Stimulated activated naive CD8-positive, alpha-beta T cell treated with anti-CD3 and anti-CD28 coated beads, Interleukin-15, amount 100 ng/mL, for 72 hours (primary cell): ENCODE data around the gene NXT1.
A peak's percentile ranks its signal among the peaks of the same experiment; 100 is the strongest.

Experiments
- ATAC-seq: fragments of 150-1000 bp; cut with Tn5 transposase; 2 replicates; pipeline ENCODE4 v1.10.0; 2021; ENCODE audit warnings: mild to moderate bottlenecking, moderate library complexity
- DNase-seq, 2 donors: peaks; one replicate each; pipeline ENCODE4 v3.0.0; 2021 to 2022
- H3K27ac Mint-ChIP-seq, 2 donors: one replicate each; pipeline ENCODE4 v1.8.0; 2022; ENCODE audit warnings: mild to moderate bottlenecking in 2 of 2, mixed read lengths in 2 of 2, moderate library complexity in 2 of 2
- H3K27me3 Mint-ChIP-seq: one replicate; pipeline ENCODE4 v1.8.0; 2022; ENCODE audit warnings: mixed read lengths
- H3K4me1 Mint-ChIP-seq: one replicate; pipeline ENCODE4 v1.8.0; 2022; ENCODE audit warnings: mild to moderate bottlenecking, mixed read lengths
- H3K4me3 Mint-ChIP-seq, 2 donors: one replicate each; pipeline ENCODE4 v1.8.0; 2022; ENCODE audit warnings: mild to moderate bottlenecking in 2 of 2, mixed read lengths in 2 of 2, moderate library complexity in 1 of 2
- H3K9me3 Mint-ChIP-seq, 2 donors: one replicate each; pipeline ENCODE4 v1.8.0; 2022; ENCODE audit warnings: mixed read lengths in 2 of 2

NXT1 gene

DNA sequence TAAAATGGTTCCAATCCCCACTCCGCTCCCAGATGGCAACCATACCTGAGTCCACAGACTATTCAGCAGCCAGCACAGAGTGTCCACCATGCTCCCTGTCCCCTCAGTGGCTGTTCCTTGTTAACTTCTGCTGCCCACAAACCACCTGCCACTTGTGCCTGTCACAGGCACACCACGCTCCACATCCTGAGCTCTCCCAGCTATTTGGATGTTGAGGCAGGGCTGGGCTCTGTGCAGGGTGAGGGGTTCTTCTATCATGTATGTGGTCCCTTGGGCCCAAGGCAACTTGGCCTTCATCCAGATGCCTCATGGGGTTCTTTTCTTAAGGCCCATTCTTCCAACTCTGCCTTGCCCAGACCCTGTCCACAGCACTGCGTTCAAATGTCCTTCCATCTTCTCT is 34.0 kb upstream of the NXT1 start:
- DNase-seq, result no peak
- H3K4me1 Mint-ChIP-seq, result no peaks in the 10 kb centered on the region
- H3K27ac Mint-ChIP-seq, result peak overlapping the region in 1 of 2 donors; percentile 85
- H3K27me3 Mint-ChIP-seq, result no peaks in the 10 kb centered on the region
- H3K9me3 Mint-ChIP-seq, result no peaks in the 10 kb centered on the region
- no peak for ATAC-seq
- no peak overlapping the region for H3K4me3 Mint-ChIP-seq

GRCh38 chr20:23317081-23317480 is 33.5 kb upstream of the NXT1 start:
- Mint-ChIP-seq H3K27me3 (no peaks in the 10 kb centered on the region), H3K27ac (no peak overlapping the region), H3K9me3 (no peaks in the 10 kb centered on the region), H3K4me1 (no peaks in the 10 kb centered on the region), H3K4me3 (no peak overlapping the region)
- no peak for DNase-seq
- ATAC-seq, result no peak

DNA sequence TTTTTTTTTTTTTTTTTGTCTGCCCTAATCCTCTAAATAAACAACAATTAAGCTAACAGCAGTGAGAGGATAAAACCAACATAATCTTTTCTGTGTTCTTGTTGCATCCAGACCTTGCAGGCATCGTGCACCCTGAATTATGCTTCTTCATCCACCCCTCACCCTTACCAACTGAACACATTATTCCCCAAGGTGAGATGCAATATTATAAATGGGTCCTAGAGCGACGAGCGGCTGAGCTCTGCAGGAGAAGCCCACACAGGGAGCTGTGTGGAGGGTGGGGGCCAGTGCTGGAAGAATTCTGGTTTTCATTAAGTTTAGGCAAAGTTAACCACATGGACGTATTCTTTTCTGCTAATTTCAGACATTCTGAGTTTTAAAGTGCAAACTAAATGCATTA is 32.2 kb upstream of the NXT1 start:
- Mint-ChIP-seq H3K4me3 (no peak overlapping the region), H3K4me1 (no peaks in the 10 kb centered on the region), H3K9me3 (no peaks in the 10 kb centered on the region), H3K27ac (no peak overlapping the region), H3K27me3 (no peaks in the 10 kb centered on the region)
- ATAC-seq, result no peak
- DNase-seq, result no peak

DNA sequence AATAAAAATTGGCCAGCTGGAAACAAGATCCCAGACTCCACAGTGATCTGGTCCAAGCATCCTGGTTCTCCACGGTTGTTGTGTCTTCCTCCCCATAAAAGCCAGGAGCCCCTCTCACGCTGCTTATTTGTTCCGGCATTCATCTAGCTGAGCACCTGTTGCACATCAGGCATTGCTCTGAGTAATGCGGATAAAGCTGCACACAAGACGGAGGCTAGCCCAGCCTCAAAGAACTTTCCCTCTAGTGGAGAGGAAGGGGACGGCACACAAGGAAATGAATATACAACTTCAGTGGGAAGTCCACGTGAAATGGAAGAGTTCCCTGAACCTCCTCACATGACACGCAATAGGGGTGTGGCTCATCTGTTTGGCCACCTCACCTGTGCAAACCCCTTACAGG is 30.3 kb upstream of the NXT1 start:
- H3K4me3 Mint-ChIP-seq, result no peak overlapping the region
- no peak overlapping the region for H3K27ac Mint-ChIP-seq
- no peaks in the 10 kb centered on the region for H3K27me3 Mint-ChIP-seq
- DNase-seq, result no peak
- ATAC-seq, result no peak
- H3K4me1 Mint-ChIP-seq, result no peaks in the 10 kb centered on the region
- no peaks in the 10 kb centered on the region for H3K9me3 Mint-ChIP-seq

DNA sequence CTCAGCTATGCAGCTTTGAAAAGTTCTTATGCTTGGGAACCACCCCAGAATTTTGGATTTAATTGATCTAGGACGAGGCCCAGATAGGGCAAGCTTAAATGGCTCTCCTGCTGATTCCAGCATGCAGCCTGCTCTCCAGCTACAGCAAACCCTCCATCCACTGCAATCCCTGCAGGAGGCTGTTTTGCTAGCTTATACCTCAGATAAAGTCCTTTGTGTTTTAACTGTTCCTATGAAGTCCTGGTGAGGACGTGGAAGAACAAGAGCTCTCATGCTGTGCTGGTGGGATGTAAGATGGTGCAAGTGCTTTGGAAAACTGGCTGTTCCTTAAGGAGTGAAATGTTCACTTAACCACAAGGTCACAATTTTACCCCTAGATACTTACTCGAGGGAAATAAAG is 25.5 kb upstream of the NXT1 start:
- Mint-ChIP-seq H3K27ac (no peak overlapping the region), H3K27me3 (no peaks in the 10 kb centered on the region), H3K9me3 (no peaks in the 10 kb centered on the region), H3K4me1 (no peaks in the 10 kb centered on the region), H3K4me3 (no peak overlapping the region)
- DNase-seq (no peak), ATAC-seq (no peak)

GRCh38 chr20:23326774-23327173 is 23.8 kb upstream of the NXT1 start:
- no peak overlapping the region for H3K4me3 Mint-ChIP-seq
- DNase-seq (no peak), ATAC-seq (no peak)
- no peaks in the 10 kb centered on the region for H3K9me3 Mint-ChIP-seq
- no peaks in the 10 kb centered on the region for H3K27me3 Mint-ChIP-seq
- H3K27ac Mint-ChIP-seq, result no peak overlapping the region
- no peaks in the 10 kb centered on the region for H3K4me1 Mint-ChIP-seq

DNA sequence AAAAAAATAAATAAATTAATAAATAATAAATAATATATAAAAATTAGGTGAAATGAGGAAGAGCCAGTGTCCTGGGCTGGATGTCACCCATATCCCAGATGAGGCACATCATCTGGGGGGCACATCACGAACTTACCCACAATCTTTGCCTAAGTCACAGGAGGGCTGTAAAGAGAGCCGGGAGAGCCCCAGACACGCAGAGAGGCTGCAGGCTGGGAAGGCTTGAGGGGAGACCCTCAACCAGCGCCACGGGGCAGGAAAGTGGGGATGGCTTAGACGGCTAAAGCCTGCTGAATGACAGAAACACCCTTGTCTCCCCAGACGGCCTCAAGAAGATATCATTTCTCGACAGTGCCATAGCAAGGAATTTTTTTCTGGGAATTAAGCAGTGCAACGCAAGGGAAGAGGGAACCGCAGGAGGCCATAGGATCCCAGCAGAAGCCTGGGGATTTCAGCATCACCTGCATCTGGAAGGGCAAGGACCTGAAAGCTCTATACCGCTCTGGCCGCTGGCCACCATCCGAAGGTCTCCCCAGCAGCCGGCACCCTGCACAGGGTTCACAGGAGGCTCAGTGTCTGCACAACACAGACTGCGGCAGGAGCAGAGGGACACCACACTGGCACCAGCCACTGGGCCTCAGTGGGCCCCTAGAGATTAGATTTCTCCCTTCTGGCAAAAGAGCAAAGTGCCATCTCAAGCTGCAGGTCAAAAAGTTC is 22.8 kb upstream of the NXT1 start:
- H3K27ac Mint-ChIP-seq, result no peak overlapping the region
- H3K9me3 Mint-ChIP-seq, result no peaks in the 10 kb centered on the region
- no peak overlapping the region for H3K4me3 Mint-ChIP-seq
- ATAC-seq (no peak), DNase-seq (no peak)
- H3K27me3 Mint-ChIP-seq, result no peaks in the 10 kb centered on the region
- H3K4me1 Mint-ChIP-seq, result no peaks in the 10 kb centered on the region

- peak overlapping the region in 1 of 2 donors; percentile 40 for H3K27ac Mint-ChIP-seq
Measured at GRCh38 chr20:23331450-23332350, 18.9 kb upstream of the NXT1 start.

DNA sequence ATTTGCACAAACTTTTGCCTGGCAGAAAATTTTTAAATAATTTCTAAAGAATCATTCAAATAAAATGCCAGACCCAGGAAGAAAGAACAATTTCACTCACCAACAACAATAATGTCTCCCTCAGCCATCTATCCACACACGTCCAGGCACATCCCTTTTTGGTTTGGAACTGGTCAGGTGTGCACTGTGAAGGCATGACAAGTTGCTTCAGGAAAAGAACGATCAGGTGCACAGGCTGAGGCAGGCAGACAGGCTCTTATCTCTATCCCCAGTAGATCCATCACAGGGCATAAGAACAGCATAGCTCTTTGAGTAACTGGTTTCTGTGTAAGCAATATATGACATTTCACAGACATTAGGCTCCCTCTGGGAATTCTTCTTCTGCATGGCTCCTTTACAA is 18.1 kb upstream of the NXT1 start:
- Mint-ChIP-seq H3K27me3 (no peaks in the 10 kb centered on the region), H3K4me3 (no peak overlapping the region), H3K27ac (no peak overlapping the region), H3K4me1 (peaks cover 12% of the 10 kb centered on the region), H3K9me3 (no peaks in the 10 kb centered on the region)
- DNase-seq, result no peak
- no peak for ATAC-seq

More at GRCh38 chr20:23331450-23332350, 18.9 kb upstream of the NXT1 start:
- H3K4me3 Mint-ChIP-seq, result no peak overlapping the region
- H3K9me3 Mint-ChIP-seq, result no peaks in the 10 kb centered on the region
- peaks cover 10% of the 10 kb centered on the region for H3K4me1 Mint-ChIP-seq
- no peak for ATAC-seq
- H3K27me3 Mint-ChIP-seq, result no peaks in the 10 kb centered on the region
- no peak for DNase-seq

DNA sequence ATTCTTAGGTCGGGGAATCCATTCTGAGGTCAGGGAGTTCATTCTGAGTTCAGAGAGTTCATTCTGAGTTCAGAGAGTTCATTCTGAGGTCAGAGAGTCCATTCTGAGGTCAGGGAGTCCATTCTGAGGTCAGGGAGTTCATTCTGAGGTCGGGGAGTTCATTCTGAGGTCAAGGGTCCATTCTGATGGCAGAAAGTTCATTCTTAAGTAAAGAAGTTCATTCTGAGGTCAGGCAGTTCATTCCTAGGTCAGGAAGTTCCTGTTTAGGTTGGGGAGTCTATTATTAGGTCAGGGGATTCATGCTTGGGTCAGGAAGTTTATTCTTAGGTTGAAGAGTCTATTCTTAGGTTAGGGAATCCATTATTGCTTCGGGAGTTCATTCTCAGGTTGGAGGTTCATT is 16.5 kb upstream of the NXT1 start:
- no peaks in the 10 kb centered on the region for H3K27me3 Mint-ChIP-seq
- ATAC-seq (no peak), DNase-seq (no peak)
- no peak overlapping the region for H3K4me3 Mint-ChIP-seq
- no peak overlapping the region for H3K27ac Mint-ChIP-seq
- peaks cover 12% of the 10 kb centered on the region for H3K4me1 Mint-ChIP-seq
- H3K9me3 Mint-ChIP-seq, result no peaks in the 10 kb centered on the region

- no peaks in the 10 kb centered on the region for H3K9me3 Mint-ChIP-seq
- H3K4me3 Mint-ChIP-seq, result no peak overlapping the region
- H3K27me3 Mint-ChIP-seq, result no peaks in the 10 kb centered on the region
- no peak for ATAC-seq
- no peak for DNase-seq
- H3K4me1 Mint-ChIP-seq, result peaks cover 12% of the 10 kb centered on the region
- no peak overlapping the region for H3K27ac Mint-ChIP-seq
Measured at GRCh38 chr20:23335521-23335920, 15.1 kb upstream of the NXT1 start.

DNA sequence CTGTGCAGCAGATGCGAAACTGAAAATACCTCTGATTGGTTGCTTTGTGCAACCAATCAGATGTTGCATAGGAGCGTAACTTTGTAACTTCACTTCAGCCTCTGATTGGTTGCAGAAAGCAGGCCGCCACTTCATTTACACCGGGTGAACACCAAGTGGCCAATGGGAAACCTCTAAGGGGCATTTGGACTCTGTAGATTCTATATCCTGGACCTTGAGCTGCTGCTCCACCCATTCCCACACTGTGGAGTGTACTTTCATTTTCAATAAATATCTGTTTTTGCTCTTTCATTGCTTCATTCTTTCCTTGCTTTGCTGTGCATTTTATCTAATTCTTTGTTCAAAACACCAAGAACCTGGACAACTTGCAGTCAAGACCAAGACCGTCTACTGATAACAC is 14.1 kb upstream of the NXT1 start:
- Mint-ChIP-seq H3K4me3 (no peak overlapping the region), H3K9me3 (no peaks in the 10 kb centered on the region), H3K27ac (no peak overlapping the region), H3K27me3 (no peaks in the 10 kb centered on the region), H3K4me1 (peaks cover 12% of the 10 kb centered on the region)
- ATAC-seq (no peak), DNase-seq (no peak)

DNA sequence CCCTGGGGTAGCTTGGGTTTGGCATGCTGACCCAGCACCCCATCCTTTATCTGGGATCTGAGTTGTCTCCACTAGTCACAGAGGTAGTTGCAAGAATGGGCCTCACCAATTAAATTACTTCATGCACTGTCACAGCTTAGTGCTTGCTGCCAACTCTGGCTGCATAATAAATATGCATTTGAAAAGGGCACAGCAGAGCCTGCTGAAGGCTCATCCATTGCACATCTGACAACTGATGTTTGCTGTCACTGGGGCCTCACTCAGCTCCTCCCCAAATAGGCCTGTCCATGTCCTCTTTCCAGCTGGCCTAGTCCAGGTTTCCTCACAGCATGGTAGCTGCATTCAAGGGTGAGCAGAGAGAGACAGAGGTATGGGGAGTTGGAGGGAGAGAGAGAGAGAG is 13.3 kb upstream of the NXT1 start:
- ATAC-seq (no peak), DNase-seq (no peak)
- no peaks in the 10 kb centered on the region for H3K27me3 Mint-ChIP-seq
- no peak overlapping the region for H3K4me3 Mint-ChIP-seq
- peaks cover 12% of the 10 kb centered on the region for H3K4me1 Mint-ChIP-seq
- no peaks in the 10 kb centered on the region for H3K9me3 Mint-ChIP-seq
- H3K27ac Mint-ChIP-seq, result no peak overlapping the region

GRCh38 chr20:23339986-23340385 is 10.6 kb upstream of the NXT1 start:
- Mint-ChIP-seq H3K4me3 (no peak overlapping the region), H3K27me3 (no peaks in the 10 kb centered on the region), H3K9me3 (no peaks in the 10 kb centered on the region), H3K4me1 (peaks cover 6% of the 10 kb centered on the region), H3K27ac (no peak overlapping the region)
- DNase-seq, result no peak
- ATAC-seq, result no peak

DNA sequence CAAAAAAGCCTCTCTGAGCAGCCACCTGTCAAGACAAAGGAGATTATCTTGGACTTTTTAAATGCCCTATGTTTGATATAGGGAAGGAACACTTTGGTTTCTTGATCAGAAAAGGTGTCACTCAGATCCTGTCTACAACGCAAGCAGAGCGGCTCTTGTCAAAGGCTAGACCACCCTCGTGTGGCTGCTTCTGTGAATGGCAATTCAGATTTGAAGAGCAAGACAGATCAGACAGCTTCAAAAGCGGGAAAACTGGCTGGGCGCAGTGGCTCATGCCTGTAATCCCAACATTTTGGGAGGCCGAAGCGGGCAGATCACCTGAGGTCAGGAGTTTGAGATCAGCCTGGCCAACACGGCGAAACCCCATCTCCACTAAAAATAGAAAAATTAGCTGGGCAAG is 10.1 kb upstream of the NXT1 start:
- Mint-ChIP-seq H3K27ac (no peak overlapping the region), H3K4me1 (peaks cover 6% of the 10 kb centered on the region), H3K4me3 (no peak overlapping the region), H3K27me3 (no peaks in the 10 kb centered on the region), H3K9me3 (no peaks in the 10 kb centered on the region)
- ATAC-seq (peak; percentile 64), DNase-seq (peak; percentile 14 to 20)

DNA sequence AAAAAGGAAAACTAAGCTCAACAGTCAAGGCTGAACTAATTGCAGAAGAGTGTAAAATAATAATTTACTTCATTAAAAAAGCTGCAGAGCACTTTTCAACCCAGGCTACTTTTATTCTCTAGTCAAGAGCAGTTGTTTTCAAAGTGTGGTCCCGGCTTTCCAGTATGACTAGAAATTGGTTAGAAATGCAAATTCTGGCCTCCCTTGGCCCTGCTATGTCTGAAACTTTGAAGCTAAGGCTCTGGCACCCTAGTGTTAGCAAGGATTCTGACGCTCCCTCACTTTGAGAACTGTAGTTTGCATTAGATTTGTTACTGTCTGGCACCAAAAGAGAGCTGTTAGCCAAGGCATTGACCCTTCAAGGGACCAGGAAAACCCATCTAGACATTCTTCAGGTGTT is 9.5 kb upstream of the NXT1 start:
- ATAC-seq (no peak), DNase-seq (no peak)
- Mint-ChIP-seq H3K27me3 (no peaks in the 10 kb centered on the region), H3K9me3 (no peaks in the 10 kb centered on the region), H3K27ac (no peak overlapping the region), H3K4me3 (no peak overlapping the region), H3K4me1 (peaks cover 6% of the 10 kb centered on the region)
